Activated T-cell treated with anti-CD3 and anti-CD28 coated beads for 1 hour (primary cell): ENCODE results near the gene TET2.

Source experiments
- DNase-seq: peaks from one replicate; pipeline ENCODE4 v3.0.0-alpha.2; 2020; ENCODE audit warnings: low read depth

The TET2 gene

DNA sequence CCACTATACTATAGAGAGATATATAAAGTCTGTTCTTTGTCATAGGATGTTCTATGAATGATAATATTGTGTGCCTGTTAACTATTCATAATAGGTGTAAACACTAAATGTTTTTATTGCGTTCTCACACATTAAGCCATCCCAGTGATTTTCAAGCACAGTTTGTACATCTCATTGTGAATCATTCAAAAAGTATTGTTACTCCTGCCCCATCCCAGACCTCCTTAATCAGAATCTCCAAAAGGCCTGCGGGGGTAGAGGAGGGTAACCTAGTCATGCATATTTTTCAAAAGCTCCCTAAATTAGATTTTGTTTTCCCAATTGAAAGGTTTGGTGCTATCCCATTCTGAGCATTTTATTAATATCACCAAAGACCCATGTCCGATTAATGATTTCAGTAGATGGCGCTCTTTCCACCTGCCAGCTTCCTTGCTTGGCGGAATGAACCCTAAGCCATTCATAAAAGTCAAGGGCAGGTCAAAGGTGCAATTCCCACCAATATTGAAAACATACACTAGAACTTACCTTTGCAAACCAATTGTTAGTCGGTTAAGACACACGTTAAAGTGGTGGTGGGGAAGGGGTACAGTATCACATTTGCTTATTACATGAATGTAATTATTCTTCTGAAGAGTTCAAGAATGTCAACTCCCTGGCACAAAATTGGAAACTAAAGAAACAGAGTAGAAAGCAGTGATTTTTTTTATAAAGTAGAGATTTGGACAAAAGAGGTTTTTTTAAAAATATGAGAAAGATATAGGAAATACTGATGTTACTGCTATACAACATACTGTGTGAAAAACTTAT is 5.8 kb upstream of the TET2 start:
- DNase-seq, result peak; percentile 16

DNA sequence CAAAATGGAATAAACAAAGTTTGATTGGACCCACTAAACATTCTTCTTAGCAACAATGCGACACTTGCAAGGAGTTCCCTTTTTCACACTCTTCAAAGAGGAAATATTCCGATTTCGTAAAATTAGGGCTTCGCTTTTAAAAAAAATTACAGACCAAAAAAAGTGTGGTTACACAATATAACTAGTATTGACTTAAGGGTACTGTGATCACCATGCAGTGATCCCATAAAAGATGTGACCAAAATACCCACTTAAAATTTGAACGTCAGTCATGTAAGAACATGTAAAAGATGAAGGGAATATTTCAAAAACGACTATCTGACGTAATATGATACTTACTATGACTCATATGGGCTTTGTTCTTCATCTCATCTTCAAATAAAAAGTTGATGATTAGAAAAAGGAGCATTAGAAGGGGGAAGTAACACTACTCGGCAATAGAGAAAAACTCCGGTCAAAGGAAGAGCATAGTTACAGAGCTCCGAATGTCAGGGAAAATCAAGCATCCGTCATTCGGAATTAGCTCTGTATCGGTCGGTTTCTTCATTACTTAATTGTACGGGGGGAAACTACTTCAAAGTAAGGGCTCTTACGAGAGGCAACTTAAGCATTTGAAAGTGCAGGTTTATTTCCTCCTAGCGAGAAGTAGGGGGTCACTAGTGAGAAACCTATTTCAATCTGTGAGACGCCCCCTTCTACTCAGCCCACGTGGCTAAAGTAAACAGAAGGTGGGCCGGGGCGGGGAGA is 1.3 kb upstream of the TET2 start:
- no peak for DNase-seq

DNA sequence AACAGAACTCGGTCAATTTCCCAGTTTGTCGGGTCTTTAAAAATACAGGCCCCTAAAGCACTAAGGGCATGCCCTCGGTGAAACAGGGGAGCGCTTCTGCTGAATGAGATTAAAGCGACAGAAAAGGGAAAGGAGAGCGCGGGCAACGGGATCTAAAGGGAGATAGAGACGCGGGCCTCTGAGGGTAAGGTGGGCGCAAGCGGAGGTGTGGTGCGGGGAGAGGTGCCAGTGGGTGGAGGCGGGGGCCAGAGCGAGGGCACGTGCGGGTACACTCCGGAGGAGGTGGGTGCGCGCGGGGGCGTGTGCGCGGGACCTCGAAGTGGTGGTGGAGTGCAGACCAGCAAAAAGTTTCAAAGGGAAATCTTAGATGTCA is 787 bp upstream of the TET2 start:
- peak; percentile 23 for DNase-seq

DNA sequence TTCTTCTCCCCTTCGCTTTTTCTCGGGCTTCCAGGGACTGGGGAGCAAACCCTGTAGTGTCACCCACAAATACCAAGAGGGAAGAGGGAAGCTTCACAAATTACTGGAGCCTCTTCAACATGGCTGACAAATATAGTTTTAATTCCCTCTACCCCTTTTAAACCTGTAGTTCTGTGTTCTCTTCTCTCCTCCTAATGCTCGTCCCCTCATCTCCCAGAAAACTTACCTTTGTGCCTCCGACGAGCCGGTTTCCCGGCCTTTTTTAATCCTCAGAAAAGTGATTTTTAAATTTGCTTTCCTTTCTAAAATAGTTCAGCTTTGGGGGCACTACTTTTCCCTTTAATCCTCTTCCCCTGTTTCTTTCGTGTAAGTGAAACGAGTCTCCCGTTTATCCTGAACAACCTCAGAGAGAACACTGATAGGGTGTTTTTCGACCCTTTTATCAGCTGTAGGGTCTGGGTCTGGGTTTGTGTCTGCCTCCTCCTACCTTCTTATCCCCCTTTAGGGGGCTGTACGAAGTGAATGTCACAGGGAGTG is 408 bp downstream of the TET2 start:
- DNase-seq, result no peak

DNA sequence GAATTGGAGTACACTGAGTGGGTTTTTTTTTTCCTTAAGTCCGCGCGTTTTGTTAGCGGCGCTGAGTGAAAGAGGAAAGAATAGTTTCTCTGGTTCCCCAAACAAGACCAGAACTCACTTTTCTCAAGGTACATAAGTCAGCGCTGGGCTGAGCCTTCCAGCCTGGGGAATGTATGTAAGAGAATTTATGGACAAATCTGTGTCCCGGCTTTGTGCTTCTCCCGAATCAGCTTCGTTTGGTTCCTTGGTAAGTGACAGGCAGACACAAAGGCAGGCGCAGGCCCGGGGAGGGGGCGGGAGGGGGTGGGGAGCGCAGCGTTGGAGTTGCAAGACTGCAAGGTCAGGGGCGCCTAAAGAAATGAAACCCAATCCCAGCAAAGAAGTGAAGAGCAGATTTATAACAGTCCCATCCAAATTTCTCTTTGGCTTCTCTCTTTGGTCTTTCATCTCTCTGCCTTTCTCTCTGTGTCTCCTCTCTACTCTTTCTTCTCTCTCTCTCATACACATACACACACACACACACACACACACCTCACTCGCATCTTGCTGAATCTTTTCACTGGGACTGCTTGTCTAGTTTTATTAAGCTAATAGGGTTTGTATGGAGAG is 981 bp downstream of the TET2 start:
- DNase-seq, result peak; percentile 9

DNA sequence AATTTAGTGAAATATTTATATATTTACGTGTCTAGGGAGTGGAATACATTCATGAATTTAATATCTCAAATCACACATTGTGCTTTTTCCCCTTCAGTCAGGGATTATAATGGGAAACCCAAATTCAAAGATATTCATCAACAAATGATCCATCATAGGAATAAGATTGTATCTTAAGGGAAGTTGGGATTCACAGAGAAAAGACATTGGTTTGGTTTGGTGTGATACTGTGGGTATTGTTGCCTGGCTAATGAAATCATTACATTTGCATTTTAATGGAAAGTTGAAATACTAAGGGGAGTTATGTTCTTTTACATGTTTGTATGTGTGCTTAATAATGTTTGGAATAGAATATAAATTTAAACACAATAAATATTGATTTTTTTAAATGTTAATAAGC is 1.7 kb downstream of the TET2 start:
- DNase-seq, result no peak

DNA sequence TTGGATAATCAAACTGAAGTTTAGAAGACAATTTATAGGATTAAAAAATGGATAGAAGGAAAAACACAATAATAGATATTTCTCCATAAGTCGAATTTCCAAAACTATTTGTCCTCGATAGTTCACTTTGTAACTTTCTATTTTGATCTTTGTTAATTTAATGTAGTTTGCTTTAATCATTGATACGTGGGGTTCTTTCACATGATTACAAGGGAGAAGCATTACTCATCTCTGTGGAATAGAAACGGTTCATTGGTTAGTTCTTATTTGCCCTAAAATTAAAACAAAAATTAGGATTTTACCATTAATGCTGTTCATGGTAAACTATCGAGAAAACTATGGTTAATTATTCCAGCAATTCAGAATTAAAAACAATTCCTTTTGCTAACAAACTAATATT is 2.1 kb downstream of the TET2 start:
- no peak for DNase-seq

DNA sequence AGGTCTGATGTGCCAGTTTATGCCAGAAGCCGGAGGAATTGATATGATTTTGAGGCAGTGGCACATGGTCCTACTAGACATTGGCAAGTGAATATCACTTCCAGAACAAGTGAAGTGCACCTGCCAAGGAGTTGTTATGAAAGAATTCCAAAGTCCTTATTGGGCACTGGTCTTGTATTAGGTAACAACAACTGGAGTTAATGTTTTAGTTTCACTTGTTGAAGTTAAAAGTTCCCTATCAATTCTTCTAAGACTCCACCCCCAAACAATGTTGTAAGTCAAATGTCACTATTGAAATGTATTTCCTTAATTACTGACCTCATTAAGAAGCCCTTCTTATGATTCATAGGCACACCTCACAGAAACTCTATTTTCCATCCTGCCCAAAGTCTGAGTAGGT is 3.1 kb downstream of the TET2 start:
- DNase-seq, result no peak

DNA sequence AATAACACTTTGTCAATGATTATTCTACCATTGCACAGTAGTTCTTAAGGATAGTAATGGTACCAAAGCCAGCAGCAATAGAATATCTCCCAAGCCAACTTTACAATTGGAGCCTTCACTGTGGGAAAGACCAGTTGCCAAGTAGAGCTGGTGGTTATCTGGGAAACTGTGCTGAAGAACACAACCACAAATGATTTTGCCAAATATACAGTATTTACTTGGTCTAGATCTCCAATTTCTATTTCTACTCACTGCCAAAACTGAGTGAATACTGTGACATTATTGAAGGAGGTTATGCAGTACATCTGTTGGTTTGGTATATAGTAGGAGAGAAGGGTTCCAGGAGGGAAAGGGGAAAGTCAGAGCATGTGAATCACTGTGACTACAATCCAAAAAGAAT is 3.8 kb downstream of the TET2 start:
- no peak for DNase-seq

DNA sequence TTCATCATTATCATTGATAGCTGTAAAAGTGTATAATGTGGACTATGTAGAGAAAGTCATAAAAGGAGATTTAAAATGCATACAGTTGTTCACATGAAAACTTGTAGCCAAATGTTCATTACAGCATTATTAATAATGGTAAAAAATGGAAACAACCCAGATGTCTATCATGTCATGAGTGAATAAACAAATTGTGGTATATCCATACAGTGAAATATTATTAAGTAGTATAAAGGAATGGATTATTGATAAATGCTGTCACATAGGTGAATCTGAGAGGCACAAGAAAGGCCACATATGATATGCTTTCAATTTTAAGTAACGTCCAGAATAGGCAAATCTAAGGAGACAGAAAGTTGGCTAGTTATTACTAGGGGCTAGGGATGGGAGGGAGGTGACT is 7.1 kb downstream of the TET2 start:
- no peak for DNase-seq

DNA sequence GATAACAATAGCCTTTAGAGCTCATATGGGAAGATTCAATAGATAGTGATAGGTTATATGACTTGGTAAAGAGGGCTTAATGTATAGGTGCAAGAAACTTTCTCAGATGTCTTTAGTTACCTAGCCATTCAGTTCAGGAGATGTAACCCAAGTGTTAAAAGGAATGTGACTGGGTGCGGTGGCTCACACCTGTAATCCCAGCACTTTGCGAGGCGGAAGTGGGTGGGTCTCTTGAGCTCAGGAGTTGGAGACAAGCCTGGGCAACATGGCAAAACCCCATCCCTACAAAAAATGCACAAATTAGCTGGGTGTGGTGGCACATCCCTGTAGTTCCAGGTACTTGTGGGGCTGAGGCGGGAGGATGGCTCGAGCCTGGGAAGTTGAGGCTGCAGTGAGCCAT is 7.9 kb downstream of the TET2 start:
- DNase-seq, result no peak

DNA sequence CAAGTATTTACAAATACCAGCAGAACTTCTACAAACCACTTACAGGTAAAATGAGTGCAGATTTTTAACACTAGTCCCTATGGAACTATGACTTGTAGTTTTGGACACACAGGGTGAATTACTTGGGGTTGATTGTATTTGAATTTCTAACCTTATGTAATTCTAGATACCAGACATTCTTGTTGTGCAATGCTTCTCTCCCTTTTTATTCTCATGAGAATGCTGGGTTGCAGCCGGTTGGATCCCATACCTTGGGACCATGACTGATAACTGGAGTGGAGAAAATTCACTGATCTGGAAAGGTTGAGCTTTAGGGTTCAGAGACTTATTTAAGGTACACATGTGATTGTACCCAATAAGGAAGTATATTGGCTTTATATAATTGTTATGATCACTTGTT is 8.8 kb downstream of the TET2 start:
- DNase-seq, result no peak

DNA sequence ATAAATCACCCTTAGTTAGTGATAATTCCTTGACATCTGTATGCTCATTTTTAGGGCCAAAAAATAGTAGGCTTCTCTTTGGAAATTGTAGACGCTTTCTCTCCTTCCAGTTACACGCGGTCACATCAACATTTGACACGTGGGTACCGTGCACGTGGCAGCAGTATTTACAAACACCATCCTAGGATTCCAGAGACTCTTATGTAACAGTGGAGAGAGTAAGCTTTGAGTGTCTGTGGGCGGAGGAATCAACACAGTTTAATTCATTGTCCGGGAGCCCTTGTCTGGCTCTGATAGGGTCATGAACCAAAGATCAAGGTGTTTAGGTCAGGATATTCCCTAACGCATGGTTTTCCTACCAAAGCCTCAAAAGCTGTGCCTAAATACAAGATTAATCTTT is 12.2 kb downstream of the TET2 start:
- DNase-seq, result no peak

DNA sequence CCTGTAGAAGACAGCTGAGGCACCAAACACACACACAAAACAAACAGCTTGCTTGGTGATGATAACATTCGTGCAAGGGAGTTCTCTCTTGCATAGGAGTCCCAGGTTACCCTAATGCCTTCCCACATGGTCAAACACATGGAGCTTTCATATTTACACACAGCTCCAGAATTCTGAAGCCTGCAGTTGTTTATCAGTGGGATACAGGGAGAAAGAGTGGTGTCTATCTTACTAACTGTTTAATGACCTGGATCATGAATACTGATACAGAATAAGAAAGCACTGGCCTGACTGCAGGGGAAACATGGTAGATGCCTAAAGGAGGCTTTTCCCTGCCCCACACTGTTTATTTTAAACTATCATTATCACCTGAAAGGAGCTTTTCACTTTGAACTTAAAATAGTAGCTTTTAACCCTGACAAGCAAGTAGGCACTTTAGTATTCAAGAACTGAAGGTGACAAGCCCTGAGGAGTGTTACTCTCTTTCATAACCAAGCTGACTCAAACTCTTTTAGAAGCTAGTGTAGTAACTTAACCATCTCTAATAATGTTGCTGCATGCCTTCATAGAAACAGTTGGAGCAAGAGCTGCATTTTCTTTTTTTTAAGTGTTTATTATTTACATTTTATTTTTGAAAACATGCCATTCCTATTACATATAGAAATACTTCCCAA is 15.6 kb downstream of the TET2 start:
- DNase-seq, result no peak

DNA sequence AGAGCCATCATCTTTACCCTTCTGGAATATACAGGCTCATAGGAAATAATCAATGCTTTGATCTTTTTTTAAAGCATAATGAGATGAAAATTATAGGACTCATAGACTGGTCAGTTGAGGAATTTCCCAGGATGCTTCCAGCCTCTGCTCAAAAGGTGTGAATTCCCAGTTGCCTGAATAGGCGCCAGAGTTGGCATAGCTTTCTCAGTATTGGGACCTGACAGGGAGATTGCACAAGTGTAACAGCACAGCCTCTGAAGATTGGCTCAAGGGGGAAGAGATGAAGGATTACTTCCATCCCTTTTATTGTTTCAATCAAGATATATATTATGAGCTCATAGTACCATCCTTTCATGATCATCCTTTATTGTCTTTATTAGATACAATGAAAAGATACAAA is 17.9 kb downstream of the TET2 start:
- DNase-seq, result no peak

DNA sequence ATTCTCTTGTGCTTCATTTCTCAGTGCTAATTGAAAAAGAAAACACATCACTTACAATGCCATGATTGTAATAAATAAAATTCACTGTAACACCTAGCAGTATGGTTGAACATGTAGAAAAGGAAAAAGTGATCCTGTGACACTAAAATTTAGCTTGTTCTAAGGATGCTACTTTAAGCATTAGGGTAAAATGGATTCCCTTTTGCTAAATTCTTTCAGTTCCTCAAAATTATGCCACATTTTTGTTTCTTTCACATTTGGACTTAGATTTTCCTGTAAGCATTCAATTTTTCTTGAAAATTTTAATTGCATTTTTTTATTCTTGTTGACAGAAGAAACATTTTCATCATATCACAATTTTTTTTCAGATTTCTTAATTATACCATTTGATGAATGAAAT is 19.4 kb downstream of the TET2 start:
- no peak for DNase-seq

DNA sequence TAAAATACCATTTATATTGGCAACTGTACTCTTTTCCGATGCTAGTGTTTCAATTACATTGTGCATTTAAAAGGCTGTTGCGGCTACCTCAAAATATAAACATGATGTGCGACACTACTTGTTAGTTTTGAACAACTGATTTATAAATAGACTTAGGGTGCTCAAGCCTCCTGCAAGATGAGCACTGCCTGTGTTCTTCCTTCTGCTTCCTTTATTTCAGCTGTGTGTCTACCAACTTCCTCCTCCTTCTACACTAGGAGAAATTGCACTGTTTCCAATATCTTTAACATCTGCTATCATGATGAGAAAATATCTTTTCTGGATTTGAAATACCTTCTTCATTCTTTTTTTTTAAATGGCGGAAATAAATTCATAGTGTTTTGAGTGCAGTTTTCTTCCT is 24.0 kb downstream of the TET2 start:
- DNase-seq, result no peak

DNA sequence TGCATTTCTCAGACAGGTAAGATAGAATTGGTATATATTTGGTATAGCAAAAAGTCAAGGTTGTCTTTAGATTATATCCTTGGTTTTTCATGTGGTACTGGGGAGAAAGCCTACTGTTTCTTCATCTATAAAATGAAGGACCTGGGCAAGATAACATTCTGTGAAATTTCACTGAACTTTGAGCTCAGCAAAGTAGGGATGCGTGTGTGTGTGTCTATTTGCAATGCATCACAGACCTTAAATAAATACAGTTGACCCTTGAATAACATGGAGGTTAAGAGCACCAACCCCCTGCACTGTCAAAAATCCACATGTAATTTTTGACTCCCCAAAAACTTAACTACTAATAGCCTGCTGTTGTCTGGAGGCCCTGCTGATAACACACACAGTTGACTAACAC is 25.2 kb downstream of the TET2 start:
- no peak for DNase-seq

DNA sequence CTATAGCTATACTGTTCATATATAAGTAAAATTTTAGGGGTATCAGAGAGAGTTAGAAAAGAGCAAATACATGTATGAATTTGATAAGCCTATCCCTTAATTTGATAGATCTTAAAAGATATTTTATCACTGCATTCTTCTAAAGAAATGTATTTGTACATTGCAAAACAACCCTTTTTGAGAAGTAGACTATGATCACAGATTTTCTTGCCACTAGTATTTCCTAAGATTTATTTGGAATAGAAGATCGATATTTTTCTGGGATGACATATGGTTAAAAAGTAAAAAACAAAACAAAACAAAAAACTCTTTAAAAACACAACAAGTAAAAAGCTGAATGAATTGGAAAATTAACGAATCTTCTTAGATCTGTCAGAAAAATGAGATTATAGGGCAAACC is 27.4 kb downstream of the TET2 start:
- no peak for DNase-seq

DNA sequence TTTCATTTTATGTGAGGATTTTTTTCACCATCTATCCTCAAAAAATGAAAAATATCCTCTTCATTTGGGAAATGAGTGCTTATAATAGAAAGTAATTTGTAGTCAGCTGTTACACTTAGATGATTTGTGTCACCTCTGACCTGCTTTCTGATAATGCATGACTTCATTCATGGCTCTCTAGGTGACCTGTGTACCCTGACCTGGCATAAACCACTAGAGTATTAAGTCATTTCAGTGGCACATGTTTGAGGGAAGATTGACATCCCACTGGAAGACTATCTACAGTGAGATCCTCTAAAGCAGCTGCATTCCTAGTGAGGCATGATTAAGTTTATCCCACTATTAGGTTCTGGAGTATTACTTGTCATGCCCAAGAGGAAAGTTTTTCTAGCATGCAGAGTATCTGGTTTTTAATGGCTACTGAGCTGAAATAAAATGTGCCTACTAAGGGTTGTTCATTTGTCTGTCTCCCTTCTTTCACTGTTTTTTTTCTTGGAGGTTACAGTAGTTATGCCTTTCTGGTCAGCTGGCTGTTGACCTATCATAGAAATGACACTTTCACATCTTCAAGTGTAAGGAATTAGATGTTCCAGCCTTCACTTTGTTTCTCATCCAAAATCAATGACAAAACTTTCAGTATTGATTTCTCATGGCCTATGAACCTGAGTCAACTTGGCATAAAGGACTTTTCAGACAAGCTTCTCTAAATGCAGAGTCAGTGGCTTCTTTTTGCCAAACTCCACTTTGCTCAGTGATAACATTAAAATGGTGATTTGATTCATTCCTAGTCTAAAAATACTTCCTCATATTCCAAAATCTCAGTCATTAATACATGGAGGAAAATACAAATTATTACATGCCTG is 33.1 kb downstream of the TET2 start:
- no peak for DNase-seq

DNA sequence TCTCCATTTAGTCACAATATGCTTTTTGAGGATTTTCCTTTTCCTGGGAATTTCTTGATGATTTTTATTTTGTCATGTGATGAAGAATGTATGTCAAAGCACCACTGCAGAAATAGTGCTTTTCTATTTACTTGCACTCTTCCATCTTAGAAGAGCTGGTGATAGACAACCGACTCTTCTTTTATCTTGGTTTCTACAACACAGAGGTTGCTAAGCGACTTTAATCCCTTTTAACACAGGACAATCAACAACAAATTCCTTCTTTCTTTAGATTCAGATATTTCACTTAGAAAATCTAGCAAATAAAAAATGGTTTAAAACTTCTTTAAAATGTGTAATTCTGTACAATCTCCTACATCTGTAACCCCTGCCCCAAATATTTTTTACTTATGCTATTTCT is 34.6 kb downstream of the TET2 start:
- DNase-seq, result no peak

DNA sequence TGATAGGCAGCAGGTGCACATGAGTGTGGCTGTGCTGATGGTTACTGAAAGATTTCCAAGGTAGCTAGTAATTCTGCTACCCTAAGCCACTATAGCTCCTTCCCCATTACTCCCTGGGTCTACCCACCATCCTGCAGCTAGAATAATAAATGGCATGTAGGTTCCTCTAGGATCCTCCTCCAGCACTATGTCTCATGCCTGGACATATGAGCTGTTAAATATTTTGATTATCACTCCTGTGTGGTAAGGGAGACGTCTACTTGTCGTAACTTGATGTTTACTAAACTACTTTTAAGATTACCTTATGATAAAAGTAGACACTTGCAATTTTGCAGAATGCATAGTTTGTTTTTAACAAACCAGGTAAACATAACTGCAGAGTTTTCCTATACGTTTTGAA is 35.5 kb downstream of the TET2 start:
- DNase-seq, result no peak
